OCI-LY3 (cell line): ENCODE data around the gene RAB20.

ENCODE experiments used
- EZH2phosphoT487 ChIP-seq: fragments of 200-600 bp; shearing (Covaris generic); IDR thresholded peaks from 2 replicates; pipeline ENCODE4 v1.6.1; 2018; ENCODE audit warnings: antibody characterized with exemption, mixed run types, low read depth
- TF ChIP-seq, protein P1 (sequence below): fragments of 200-600, 300-600 bp; sonication (generic); IDR thresholded peaks from 2 replicates; pipeline ENCODE4 v1.5.1; 2014; ENCODE audit warnings: antibody characterized with exemption, low read length, low read depth

DNA sequence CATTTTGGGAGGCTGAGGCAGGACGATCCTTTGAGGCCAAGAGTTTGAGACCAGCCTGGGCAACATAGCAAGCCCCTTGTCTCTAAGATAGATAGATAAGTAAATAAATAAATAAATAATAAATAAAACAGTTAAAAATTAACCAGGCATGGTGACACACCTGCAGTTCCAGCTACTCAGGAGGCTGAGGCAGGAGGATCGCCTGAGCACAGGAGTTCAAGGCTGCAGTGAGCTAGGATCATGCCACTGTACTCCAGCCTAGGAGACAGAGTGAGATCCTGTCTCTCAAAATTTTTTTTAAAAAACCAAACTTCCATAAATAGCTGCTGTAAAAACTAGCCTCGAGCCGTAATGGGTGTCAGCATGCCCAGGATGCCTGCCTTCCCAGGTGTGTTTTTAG, 39.5 kb upstream of the RAB20 start:
- TF ChIP-seq, protein P1, sequence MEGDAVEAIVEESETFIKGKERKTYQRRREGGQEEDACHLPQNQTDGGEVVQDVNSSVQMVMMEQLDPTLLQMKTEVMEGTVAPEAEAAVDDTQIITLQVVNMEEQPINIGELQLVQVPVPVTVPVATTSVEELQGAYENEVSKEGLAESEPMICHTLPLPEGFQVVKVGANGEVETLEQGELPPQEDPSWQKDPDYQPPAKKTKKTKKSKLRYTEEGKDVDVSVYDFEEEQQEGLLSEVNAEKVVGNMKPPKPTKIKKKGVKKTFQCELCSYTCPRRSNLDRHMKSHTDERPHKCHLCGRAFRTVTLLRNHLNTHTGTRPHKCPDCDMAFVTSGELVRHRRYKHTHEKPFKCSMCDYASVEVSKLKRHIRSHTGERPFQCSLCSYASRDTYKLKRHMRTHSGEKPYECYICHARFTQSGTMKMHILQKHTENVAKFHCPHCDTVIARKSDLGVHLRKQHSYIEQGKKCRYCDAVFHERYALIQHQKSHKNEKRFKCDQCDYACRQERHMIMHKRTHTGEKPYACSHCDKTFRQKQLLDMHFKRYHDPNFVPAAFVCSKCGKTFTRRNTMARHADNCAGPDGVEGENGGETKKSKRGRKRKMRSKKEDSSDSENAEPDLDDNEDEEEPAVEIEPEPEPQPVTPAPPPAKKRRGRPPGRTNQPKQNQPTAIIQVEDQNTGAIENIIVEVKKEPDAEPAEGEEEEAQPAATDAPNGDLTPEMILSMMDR = no peak
- no peak for TF ChIP-seq EZH2phosphoT487
